ENCODE results near the gene PCYT1B. TPM values are rescaled to one million over a fixed set of nuclear protein-coding genes. Genes with fewer than 3 reads are reported as not detected.
A peak's percentile ranks its signal among the peaks of the same experiment; 100 is the strongest.

The PCYT1B gene
- total and polyA plus RNA-seq, 8 donors, result 0.85 to 8.6 (median 6.5) TPM

DNA sequence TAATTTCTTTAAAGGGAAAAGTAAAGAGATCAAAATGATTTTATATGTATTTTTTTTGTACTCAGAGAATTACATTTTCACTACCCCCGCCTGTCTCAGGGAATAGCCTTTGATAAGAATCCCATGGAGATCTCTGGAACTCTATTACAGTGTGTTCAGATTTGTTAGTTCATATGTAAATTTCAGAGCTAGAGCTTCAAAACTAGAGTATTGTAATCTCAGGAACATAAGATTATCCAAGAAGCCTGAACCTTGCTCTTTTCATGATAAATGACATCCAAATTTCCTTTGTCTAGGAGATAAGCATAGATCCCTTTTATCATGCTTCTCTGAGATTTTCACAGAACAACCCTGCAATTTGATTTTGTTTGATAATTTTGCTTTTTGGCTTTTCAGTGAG is 99.2 kb downstream of the PCYT1B start:
- Histone ChIP-seq H3K4me3 (no peak overlapping the region), H3K27ac (no peak overlapping the region), H3K27me3 (no peaks in the 10 kb centered on the region), H3K36me3 (no peaks in the 10 kb centered on the region), H3K9me3 (no peaks in the 10 kb centered on the region), H3K4me1 (no peaks in the 10 kb centered on the region)
- DNase-seq (no peak), ATAC-seq (no peak)
- TF ChIP-seq CTCF (IDR thresholded peaks at IDR 0.05), result no peak
- intact Hi-C loops (cut with DNase I), result no loop called here

DNA sequence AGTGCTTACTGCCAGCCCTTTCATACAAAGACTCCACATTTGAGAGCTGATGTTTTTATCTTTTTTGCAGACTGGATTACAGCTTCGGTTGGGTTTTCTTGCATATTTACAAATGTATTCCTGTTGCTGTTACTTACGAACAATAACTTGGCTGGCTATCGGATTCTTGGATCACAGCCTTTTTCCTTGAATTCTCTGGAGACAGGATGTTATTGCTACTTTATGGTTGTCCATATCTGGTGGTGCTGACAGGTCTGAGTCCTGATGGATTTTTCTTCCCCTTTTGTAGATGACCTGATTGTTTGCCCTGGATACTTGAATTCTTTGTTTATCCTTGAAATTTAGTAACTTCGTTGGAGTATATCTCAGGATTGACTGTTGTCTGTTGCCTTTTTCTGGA is 104.4 kb downstream of the PCYT1B start:
- Histone ChIP-seq H3K4me1 (peaks cover 0 to 4% of the 10 kb centered on the region in 2 donors), H3K36me3 (no peaks in the 10 kb centered on the region), H3K9me3 (no peaks in the 10 kb centered on the region), H3K27me3 (no peaks in the 10 kb centered on the region), H3K4me3 (no peak overlapping the region), H3K27ac (no peak overlapping the region)
- DNase-seq (peak in 2 of 4 donors; percentile 33 to 46), ATAC-seq (no peak)
- TF ChIP-seq CTCF (IDR thresholded peaks at IDR 0.05), result no peak
- intact Hi-C loops (cut with DNase I), result no loop called here

GRCh38 chrX:24536551-24536950 is 110.6 kb downstream of the PCYT1B start:
- intact Hi-C loops (cut with DNase I), result no loop called here
- no peak for ATAC-seq

GRCh38 chrX:24528605-24529004 is 118.5 kb downstream of the PCYT1B start:
- H3K27me3 ChIP-seq, result no peaks in the 10 kb centered on the region
- TF ChIP-seq CTCF (IDR thresholded peaks at IDR 0.05), result no peak
- H3K9me3 ChIP-seq, result no peaks in the 10 kb centered on the region

More at GRCh38 chrX:24536551-24536950, 110.6 kb downstream of the PCYT1B start:
- TF ChIP-seq CTCF (IDR thresholded peaks at IDR 0.05), result no peak
- H3K4me1 ChIP-seq, result no peaks in the 10 kb centered on the region
- no peak for DNase-seq
- no peak overlapping the region for H3K27ac ChIP-seq
- no peaks in the 10 kb centered on the region for H3K9me3 ChIP-seq
- no peaks in the 10 kb centered on the region for H3K27me3 ChIP-seq
- H3K4me3 ChIP-seq, result no peak overlapping the region
- peaks cover 0 to 9% of the 10 kb centered on the region in 2 donors for H3K36me3 ChIP-seq

DNA sequence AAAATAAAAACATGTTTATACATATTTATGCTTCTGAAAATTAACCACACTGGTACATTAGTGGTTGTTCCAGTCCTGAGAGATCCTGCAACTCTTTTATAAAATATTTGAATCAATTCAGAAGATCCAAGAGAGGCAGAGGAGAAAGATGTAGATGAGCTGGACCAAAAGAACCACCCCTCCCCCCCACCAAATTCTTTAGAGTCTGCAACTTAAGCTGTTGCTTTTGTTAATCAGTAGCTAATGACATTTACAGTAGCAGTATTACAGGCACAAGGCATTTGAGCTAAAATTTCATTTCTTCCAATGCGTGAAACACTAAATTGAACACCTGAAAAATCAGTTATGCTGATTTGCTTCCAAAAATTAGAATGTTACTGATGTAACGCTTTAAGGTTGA is 120.5 kb downstream of the PCYT1B start:
- intact Hi-C loops (cut with DNase I), result no loop called here
- Histone ChIP-seq H3K4me1 (no peaks in the 10 kb centered on the region), H3K36me3 (peaks cover 0 to 14% of the 10 kb centered on the region in 2 donors), H3K9me3 (no peaks in the 10 kb centered on the region), H3K27ac (no peak overlapping the region), H3K27me3 (no peaks in the 10 kb centered on the region), H3K4me3 (no peak overlapping the region)
- ATAC-seq (no peak), DNase-seq (no peak)
- TF ChIP-seq CTCF (IDR thresholded peaks at IDR 0.05), result no peak

More at GRCh38 chrX:24528605-24529004, 118.5 kb downstream of the PCYT1B start:
- peaks cover 0 to 19% of the 10 kb centered on the region in 2 donors for H3K36me3 ChIP-seq
- no peak overlapping the region for H3K27ac ChIP-seq
- intact Hi-C loops (cut with DNase I), result no loop called here
- H3K4me1 ChIP-seq, result no peaks in the 10 kb centered on the region
- no peak for DNase-seq
- H3K4me3 ChIP-seq, result no peak overlapping the region
- no peak for ATAC-seq

Data from left lung (tissue), 10 donors.